HL-60/S4 (cell line): ENCODE data around the gene KDR.

Source experiments
- in situ Hi-C: fragments of 300-500 bp; cut with MboI; formaldehyde crosslinking; loops from 2 replicates; pipeline ENCODE4 v1.14.3; 2022; ENCODE audit warnings: low sequenced_read_pairs

KDR gene

DNA sequence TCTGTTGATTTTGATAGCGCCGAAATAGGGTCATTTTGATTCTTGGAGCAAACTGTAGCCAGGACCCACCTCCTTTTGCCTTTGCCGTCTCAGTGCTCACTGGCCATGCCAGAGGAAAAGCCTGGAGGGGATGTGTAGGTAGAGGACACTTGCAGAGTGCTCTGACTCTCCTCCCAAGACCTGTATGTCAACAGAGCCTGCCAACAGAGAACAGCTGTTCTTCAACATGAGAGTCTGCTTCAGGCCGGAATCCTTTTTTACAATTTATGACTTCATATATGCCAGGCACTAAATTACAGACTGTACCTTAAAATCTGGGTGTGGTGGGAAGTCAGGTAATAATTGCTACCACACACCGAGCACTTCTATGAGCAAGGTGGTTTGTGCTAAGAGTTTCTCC, 94.2 kb downstream of the KDR start:
- in situ Hi-C loops = no loop called here

- in situ Hi-C loops = no loop called here
Measured at GRCh38 chr4:55030589-55030988, 94.8 kb downstream of the KDR start.

GRCh38 chr4:55029821-55030503, 95.4 kb downstream of the KDR start:
- in situ Hi-C loops = no loop called here

- in situ Hi-C loops = no loop called here
Measured at GRCh38 chr4:55029321-55029720, 96.1 kb downstream of the KDR start.
